ENCODE data around the gene RBP3.
A peak's percentile ranks its signal among the peaks of the same experiment; 100 is the strongest.

Gene RBP3

DNA sequence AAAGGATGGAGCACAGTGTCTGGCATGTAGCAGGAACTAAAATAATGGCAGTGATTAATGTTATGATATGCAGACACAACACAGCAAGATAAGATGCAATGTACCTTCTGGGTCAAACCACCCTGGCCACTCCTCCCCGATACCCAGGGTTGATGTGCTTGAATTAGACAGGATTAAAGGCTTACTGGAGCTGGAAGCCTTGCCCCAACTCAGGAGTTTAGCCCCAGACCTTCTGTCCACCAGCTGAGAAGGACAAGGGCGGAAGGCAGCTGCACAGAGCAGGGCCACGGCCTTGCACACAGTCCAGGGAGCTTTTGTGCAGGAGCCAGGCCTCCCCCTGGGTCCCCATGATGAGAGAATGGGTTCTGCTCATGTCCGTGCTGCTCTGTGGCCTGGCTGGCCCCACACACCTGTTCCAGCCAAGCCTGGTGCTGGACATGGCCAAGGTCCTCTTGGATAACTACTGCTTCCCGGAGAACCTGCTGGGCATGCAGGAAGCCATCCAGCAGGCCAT, at the start of gene RBP3:
RBP3 (plus strand) TSS at position 226 of the 514 bp plus-strand sequence; CDS start at position 348, 122 bp downstream.
- no peak for DNase-seq

DNA sequence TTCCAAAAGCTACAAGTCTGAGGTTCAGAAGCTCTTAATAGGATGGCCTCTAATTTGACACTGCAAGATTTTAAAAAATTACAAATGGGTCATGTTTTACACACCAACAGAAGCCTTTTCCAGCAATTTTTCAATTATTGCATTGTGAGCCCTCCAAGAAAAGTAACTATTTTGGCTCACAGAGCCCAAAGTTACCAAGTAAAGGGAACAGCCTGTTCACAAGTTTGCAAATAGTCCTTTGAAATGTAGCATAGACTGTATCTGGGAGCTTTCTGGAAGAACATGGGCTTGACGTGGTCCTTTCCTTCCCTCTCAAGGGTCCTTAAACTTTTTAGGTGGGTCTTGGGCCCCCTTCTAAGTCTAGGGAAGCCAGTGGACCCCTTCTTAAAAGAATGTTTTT, 49.4 kb upstream of the RBP3 start:
- DNase-seq, result no peak

DNA sequence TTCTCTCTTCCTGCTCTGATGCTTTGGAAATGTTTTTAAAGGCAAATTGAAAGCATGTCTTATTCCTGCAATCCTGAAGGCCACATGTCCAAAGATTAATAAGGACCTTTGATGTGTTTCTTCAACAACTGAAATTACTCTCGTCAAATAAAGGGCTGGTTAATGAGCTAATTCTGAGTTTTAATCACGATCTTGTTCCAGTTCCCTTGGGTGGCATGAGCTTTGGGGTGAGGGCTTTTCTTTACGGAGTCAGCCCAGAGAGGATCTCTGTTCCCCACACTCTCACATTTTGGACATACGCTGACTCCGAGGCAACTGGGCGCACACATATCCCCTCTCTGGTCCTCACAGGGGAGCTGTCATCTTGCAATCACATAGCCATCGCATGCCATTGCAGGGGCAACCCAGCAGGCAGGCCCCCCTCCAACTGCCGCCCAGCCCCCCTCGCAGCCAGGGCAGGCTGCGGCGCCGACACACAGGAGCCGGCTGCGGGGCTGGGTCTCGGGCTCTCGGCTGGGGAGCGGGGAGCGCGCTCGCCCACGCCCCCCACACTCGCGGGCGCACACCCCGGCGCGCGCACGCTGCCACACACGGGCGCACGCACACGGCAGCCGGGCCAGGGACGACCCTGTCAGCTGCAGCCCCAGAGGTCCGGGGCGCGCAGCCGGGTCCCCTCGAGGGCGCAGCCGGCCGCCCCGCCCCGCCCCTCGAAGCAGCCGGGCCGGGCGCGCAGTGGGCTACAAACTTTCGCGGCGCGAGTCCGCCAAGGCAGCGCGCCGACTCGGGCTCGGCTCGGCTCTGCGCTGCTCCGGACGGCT, 48.3 kb upstream of the RBP3 start, which contains the start of gene GDF10:
GDF10 (plus strand) TSS at position 587 of the 818 bp plus-strand sequence. CDS start 455 bp downstream, outside the sequence.
- no peak for DNase-seq

DNA sequence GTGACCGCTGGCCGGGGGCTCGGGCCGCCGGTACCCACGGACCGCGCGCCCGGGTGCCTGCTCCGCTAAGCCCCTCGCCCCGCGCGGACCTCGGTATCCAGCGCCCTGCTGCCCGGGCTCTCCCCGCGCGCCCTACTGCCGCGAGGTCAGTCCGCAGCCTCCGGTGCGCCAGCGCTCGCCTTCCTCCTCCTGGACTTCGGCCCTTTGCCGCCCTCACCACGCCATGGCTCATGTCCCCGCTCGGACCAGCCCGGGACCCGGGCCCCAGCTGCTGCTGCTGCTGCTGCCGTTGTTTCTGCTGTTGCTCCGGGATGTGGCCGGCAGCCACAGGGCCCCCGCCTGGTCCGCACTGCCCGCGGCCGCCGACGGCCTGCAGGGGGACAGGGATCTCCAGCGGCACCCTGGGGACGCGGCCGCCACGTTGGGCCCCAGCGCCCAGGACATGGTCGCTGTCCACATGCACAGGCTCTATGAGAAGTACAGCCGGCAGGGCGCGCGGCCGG, 47.7 kb upstream of the RBP3 start:
- no peak for DNase-seq

DNA sequence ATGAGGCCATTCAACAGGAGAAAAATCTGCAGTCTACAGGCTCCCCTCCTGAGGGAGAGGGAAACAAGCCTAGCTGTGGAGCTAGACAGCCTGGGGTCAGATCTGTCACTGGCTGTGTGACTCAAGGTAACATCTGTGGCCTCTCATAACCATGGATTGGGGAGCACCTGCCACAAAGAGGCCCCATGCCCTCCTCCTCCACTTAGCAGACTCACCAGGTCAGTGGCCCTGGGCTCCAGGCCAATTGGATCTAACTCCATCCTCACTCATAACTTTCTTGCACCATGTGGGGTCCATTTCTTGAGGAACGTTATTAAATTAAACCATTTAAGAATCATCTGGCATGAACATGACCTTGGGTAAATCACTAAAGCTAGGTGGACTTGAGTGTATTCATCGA, 46.3 kb upstream of the RBP3 start:
- DNase-seq, result no peak

DNA sequence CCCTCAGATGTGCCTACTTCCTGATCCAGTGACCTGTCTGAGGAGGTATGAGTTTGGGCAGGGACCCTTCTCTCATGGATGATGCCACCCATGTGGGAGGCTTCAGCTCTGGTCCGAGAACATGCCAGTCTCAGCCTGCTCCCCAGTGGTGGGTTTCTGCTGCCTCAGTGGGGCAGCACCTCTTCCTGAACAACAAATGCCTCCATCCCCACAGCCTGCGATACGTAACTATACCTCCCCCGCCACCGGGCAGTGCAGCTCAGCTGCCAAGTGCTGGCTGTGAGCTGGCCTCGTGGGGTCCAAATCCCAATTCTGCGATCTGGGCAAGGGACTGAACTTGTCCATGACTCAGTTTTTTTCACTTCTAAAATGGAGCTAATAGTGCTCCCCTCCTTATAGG, 45.1 kb upstream of the RBP3 start:
- no peak for DNase-seq

DNA sequence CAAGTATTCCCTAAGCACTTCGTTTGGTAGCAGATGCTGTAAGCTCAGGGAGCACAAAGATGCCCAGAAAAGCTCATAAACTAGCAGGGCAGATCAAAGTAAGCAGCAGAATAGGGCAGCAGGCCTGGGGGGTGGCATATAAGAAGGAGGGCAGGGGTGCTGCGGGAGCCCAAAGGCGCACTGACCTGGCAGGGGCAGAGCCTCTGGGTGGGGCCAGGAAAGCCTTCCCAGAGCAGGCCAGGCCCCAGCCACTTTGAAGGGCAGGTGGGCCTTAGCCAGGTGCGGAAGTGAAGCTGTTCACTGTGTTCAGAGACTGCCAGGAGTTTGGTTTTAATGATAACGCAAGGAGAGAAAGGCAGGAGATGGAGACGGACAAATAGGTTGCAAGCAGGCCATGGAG, 44.3 kb upstream of the RBP3 start:
- no peak for DNase-seq

DNA sequence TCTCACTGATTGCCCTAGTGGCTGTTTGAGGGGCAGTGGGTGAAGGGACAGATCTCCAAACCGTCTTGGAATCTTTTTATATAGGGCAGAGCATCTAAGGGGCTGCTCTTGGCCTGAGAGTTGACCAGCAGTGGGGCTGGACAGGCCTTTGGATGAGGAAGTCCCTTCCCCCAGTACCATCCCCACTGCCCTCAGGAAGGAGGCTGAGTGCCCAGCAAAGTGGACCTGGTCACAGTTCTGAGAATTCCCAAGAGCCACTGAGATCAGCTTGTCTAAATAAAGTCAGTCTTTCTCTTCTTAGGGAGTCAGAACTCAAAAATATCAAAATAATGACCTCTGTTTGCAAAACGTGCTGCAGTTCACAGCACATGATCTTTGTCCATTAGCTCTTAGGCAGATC, 42.6 kb upstream of the RBP3 start:
- DNase-seq, result no peak

DNA sequence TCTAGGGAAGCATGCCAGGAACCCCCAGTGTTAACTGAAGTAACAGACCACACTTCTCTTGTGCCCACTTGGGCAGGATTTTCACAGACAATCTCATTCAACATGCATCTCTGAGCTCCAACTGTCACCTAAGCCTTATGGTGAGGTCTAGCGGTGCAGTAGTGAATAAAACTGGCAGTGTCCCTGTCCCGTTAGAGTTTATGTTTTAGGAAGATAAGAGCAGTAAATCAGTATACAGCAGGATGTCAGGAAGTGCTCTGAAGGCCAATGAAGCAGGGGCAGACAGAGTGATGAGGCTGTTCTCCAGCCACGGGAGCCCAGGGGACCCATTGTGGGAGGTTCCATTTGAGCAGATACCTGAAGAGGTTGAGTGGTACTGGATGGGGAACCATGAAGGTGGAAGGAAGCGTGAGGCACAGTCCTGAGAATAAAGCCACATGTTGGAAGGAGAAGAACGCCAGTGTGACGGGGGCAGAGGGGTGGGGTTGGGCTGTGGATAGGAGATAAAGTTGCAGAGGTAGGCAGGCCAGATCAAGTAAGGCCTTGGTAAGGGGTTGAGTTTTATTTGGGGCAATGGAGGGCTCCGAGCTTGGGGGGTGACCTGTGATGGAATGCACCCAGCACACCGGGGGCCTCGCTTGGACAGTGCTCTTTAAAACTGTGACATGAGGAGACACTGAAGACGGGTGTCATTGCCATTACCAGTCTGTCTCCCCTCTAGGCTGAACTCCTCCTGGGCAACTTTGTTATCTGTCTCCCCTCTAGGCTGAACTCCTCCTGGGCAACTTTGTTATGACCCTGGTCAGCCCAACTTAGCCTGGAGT, 41.6 kb upstream of the RBP3 start:
- DNase-seq, result no peak

DNA sequence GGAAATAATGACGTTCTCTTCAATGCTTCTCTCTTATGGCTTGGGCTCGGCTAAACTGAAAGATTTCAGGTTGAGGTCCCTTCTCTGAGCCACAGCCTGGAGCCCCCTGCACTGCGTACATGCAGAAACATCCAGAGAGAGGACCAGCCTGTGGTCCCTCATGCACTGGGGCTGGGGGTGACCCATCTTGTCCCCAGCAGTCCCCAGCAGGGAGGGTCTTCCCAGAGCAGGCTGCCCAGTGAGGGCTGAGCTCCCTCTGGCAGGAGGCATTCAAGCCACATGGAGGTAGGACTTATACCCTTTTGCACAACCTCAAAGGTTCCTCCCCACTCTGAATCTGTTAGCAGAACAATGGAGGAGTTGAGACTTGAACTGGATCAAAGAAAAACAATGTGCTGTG, 40.8 kb upstream of the RBP3 start:
- DNase-seq, result no peak

DNA sequence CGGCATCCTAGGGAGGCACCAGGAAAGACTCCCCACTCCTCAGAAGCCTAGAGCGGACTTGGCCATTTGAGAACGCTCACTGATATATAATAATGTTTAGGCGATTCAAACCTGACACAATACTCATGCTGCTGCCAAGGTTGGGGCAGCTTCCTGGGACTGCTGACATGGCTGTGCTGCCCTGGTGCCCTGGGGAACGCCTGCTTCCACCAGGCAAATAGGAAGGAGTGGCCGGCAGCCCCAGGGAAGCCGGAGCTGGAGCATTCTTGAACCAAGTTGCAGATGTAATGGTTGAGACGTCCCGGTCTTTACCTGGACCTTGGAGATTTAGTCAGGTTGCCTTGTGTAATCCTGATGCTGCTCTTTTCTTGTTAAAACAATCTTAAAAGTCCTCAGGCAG, 39.4 kb upstream of the RBP3 start:
- DNase-seq, result no peak

DNA sequence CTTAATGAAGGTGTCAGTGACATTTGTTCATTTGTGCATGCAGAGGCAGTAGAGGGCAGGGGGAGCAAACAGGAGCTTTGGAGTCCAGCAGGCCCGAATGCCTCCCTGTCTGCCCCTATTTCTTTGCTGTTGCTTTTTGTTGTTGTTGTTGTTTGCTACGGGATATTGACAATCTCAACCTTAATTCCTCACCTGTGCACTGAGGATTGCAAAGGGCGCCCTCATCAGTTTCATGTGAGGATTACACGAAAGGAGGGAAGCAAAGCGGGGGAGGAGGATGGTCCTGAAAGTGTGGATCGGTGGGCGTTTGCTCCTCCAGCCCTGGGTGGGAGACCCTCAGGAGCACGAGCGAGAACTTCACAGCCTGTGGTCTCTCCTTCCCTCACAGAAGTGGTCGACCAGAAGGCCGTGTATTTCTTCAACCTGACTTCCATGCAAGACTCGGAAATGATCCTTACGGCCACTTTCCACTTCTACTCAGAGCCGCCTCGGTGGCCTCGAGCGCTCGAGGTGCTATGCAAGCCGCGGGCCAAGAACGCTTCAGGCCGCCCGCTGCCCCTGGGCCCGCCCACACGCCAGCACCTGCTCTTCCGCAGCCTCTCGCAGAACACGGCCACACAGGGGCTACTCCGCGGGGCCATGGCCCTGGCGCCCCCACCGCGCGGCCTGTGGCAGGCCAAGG, 38.6 kb upstream of the RBP3 start:
- DNase-seq, result peak; percentile 14

DNA sequence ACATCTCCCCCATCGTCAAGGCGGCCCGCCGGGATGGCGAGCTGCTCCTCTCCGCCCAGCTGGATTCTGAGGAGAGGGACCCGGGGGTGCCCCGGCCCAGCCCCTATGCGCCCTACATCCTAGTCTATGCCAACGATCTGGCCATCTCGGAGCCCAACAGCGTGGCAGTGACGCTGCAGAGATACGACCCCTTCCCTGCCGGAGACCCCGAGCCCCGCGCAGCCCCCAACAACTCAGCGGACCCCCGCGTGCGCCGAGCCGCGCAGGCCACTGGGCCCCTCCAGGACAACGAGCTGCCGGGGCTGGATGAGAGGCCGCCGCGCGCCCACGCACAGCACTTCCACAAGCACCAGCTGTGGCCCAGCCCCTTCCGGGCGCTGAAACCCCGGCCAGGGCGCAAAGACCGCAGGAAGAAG, 38.1 kb upstream of the RBP3 start:
- DNase-seq, result no peak

DNA sequence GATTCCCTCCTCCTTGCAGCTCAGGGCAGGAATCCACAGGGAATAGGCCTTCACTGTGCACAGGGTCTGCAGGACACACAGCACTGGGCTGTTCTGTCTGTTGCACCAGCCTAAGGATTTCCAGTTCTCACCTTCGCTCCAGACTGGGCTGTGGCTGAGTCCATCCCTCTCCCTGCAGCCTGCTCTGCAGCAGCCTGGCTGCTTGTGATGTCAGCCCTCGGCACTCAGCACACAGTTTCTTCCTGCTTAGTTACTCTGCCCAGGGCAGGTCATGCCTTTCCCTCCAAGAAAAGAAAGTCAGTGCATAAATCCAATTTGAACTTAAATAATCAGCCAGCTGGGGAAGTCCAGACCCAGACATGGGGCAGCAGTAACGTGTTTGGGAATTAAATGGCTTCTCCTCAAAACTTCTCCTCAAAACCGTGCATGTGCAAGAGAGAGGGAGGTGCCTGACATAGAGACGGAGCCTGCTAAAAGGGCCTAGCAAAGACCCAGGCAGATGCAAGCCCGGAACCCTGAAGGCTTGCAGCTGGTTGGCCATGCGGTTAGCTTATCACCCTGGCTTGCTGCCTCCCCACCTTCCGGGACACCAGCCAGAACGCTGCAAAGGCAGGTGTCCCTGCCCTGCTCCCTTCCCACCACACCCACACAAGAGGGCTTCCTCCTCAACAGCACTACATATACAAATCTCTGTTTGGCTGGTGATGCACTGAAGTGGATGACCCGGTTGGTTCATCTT, 36.8 kb upstream of the RBP3 start:
- peak; percentile 62 for DNase-seq

DNA sequence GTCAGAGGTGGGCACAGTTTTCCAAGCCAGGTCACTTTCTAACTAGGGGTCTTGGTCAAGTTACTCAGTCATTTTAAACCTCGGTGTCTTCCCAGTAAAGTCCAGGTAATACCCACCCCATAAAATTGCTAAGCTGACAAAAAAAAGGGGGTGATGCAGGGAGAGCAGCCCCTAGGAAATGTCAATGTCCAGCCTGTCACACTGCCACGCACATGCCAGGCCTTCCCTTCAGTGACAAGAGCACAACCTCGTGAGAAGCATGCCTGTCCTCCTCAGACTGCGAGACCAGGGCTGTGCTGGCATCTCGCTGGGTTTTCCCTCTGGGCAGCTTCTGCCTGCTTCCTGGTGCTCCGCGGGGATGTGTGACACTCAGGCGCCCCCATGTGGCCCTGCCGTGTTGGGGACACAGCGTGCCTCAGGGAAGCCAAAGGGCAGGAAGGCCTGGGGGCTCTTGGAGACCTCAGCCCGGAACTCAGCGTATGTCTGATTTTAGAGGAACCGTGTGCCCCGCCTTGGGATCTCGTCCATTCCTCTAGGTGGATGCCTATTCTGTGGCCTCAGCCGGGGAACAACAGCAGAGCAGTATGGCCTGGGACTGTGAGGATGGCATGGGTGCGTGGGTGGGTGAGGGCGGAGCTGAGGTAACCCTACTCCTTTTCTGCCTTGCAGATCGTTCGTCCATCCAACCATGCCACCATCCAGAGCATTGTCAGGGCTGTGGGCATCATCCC, 36.1 kb upstream of the RBP3 start:
- DNase-seq, result peak; percentile 84

DNA sequence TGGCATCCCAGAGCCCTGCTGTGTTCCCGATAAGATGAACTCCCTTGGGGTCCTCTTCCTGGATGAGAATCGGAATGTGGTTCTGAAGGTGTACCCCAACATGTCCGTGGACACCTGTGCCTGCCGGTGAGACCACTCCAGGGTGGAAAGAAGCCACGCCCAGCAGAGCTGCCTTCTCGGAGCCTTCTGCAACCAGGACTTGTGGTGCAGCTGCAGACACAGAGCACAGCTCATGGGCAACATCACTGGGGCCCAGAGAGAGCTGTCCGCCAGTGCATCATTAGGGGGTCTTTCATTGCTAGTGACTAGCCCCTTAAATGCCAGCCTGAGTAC, 35.5 kb upstream of the RBP3 start:
- DNase-seq, result no peak

DNA sequence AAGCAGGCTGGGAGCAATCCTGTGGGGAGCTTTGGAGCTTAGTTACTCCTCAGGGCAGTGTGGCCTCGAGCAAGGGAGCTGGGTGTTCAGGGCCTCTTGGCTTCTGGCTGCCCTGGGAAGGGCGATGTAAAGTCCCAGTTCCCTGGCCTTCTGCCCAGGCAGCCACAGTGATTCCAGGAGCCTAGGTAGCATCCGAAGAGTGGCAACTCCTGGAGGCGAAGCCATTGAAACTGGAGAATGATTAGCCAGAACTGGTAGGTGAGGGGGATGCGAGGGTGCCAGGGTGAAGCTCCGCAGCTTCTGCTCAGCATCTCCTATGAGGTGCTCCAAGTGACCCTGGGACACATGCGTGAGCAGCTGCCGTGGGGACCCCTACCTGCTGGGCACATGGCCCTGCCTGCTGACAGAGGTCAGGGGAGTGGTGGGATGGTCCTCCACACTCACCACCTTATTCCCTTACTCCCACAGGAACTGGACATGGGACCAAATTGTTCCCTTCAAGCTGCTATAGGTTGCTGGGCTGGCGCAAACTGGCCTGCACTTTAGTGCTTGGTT, 33.7 kb upstream of the RBP3 start:
- DNase-seq, result no peak

DNA sequence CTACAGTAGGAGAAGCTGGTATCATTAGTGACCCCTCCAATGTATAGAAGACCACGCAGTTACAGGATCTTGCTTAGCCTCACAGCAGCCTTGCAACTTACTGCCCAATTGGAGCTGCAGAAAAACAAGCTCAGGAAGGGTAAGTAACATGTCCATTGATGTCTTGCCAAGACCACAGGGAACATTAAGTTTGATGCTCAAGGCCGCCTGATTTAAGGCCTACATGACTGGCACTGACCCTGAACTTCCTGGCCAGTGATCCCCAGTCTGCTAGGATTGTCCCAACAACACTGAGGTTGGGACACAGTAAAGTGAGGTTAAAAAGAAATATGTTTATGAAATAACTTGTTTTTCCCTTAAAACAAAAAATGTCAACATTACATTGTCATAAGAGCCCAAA, 32.7 kb upstream of the RBP3 start:
- no peak for DNase-seq

DNA sequence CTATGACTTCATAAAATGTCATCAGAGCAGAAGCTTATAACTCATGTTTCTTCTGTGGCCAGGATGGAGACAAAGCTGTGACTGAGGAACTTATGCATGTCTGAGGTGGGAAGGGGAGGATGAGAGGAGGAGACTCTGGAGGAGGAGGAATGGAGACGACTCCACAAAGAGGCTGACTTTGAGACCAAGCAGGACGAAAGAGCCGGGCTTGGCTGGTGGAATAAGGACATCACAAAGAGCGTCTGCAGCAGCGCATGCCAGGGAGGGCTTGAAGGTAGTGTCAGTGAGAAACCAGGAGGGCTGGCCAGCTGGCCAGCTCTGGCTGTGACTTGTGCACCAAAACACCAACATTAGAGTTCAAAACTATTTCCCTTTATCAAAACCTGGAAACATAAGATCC, 32.0 kb upstream of the RBP3 start:
- DNase-seq, result no peak

DNA sequence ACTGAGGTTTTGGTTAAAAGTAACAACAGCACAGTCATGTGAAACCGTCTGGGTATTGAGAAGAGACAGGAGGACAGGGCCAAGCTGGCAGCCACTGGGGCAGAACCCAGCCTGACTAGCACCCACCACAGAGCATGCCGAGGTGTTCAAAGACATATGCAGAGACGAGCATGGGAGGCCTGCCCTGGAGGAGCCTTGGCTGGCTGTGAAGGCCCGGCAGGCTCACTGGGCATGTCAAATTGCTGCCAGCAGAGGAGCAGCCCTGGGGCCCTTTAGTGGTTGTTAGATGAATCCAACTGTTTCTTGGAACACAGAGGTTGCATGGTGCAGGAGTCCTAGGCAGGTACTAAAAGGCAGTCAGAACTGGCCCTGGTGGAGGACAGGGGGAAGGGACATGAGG, 30.9 kb upstream of the RBP3 start:
- no peak for DNase-seq

DNA sequence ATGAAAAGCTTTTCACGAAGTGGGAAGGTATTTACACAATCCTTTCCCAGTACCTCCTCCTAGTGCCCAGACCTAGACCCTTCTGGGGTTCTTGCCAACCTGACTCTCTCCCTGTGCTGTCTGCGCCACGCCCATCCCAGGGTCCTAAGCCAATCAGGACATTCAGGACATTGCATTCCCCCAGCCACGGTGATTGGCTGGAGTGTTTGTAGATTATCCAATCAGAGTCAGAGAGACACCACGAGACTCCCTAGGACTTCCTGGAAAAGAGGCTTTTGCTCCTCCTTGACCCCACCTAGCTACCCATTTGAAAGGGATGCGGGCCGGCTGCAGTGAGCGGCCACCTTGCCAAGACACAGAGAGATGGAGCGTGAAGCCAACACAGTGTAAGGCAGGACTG, 29.5 kb upstream of the RBP3 start:
- no peak for DNase-seq

DNA sequence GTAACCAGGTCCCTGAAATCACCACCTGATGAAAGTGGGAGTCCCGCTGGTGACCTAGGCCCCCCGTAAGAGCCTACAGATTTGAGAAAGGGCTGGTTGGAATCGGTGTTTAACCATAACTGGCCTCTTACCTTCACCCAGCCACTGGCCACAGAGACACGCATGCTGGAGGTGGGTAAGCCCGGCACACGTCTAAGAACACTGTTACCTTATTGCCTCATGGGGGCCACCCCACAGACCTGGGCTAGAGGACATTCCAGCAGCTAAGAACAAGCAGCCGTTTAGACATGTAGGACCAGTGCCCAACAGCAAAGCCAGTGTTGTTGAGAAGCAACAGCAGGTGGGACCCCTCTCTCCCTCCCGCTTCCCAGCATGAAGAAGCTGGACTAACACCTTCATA, 28.4 kb upstream of the RBP3 start:
- no peak for DNase-seq
